ENCODE data around the gene TSPAN9. TPM values are rescaled to one million over a fixed set of nuclear protein-coding genes. Genes with fewer than 3 reads are reported as not detected.

The TSPAN9 gene
- total and polyA plus RNA-seq, 10 of the 15 experiments (the other 5 are each of a cell fraction or from before 2014, with no cell fraction given) = 0.03 to 1.0 (median 0.12) TPM; not detected in 5

DNA sequence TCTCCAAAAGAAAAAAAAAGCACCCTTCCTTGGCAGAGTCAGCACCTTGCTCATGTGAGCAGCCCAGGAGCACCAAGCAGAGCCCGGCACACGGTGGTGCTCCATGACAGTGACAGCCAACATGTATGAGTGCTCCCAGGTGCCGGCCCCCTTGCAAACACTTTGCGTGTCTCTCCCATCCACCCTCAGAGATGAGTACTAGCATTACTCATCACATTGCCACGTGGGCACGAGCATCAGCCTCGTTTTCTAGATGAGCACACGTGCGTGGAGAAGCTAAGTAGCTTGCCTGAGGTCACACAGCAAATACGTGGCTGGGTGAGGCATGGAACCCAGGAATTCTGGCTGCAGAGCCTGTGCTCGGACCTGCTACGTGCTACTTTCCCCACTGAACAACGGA lies 235.9 kb downstream of the TSPAN9 start (continued):
- no peak for TF ChIP-seq SP1 (IDR thresholded peaks at IDR 0.05; ENCODE audit: low read depth, low read length)
- no peak for TF ChIP-seq BACH1 (IDR thresholded peaks at IDR 0.05; ENCODE audit: borderline replicate concordance)

DNA sequence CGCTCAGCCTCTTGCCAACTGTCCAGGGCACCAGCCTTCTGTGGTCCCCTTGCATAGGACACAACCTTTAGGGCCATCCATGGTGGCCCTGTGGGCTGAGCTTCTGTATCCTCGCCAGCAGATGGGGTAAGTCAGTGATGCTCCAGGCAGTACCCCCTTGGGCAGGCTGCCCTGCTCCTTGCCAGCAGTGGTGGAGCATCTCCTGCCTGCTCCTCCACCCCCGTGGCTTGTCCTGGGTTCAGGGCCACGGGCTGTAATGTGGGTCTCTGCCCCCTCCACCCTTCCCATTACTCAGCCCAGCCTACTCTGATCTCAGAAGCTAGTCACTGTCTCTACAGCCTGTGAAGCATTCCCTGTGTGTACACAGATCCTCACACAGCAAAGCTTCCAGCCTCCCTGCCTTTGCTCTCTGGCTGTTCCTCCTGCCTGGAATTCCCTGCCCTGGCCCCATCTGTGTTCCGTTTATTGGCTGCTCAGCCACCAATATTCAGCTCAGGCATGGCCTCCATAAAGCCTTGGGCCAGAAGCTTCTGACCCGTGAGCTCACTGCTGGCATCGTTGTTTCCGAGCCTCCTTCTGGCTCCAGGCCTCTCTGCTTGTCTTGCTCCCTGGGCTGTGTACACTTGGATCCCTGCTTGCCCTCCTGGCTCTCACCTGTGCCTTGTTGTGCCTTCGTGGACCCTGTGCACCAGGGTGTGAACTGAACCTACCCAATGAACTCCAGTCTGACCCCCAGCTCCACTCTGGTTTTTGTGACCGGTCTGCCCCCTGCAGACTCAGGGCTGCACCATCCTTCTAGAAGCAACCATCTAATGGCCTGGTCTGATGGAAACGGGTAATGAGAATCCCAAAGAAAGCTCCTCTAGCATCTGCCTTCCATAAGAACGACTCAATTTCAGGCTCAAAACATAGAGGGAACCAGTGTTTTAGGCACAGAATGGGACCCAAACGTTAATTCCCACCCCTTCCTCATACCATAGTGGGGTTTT lies 236.8 kb downstream of the TSPAN9 start:
- FAIRE-seq (no peak), ATAC-seq (peak; percentile 91), DNase-seq (ENCODE audit: low read depth, low spot score) (no peak)
- TF ChIP-seq RAD21 (IDR thresholded peaks at IDR 0.05; ENCODE audit: insufficient read depth, low read depth, low read length) (peak; percentile 34), SMC3 (IDR thresholded peaks at IDR 0.05; ENCODE audit: borderline replicate concordance, low read length) (peak; percentile 28; the same call in 1 of the 2 replicates), NBN (IDR thresholded peaks at IDR 0.05) (no peak)
- TF ChIP-seq, protein P1, sequence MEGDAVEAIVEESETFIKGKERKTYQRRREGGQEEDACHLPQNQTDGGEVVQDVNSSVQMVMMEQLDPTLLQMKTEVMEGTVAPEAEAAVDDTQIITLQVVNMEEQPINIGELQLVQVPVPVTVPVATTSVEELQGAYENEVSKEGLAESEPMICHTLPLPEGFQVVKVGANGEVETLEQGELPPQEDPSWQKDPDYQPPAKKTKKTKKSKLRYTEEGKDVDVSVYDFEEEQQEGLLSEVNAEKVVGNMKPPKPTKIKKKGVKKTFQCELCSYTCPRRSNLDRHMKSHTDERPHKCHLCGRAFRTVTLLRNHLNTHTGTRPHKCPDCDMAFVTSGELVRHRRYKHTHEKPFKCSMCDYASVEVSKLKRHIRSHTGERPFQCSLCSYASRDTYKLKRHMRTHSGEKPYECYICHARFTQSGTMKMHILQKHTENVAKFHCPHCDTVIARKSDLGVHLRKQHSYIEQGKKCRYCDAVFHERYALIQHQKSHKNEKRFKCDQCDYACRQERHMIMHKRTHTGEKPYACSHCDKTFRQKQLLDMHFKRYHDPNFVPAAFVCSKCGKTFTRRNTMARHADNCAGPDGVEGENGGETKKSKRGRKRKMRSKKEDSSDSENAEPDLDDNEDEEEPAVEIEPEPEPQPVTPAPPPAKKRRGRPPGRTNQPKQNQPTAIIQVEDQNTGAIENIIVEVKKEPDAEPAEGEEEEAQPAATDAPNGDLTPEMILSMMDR (IDR thresholded peaks at IDR 0.05 in 2 of 3, conservative IDR thresholded peaks at IDR 0.05 in 1 of 3; ENCODE audit: control insufficient read depth in 2 of 3, extremely low read depth in 1 of 3, insufficient read depth in 1 of 3, low read depth in 3 of 3, low read length in 3 of 3) = peak; percentile 40 to 44 (median 41); a peak in 5 of 6 replicates
- Histone ChIP-seq H3K27me3 (replicated peaks in 1 of 2; ENCODE audit: control insufficient read depth in 2 of 2, insufficient read depth in 2 of 2, low read length in 1 of 2) (no peaks in the 10 kb centered on the region; a peak in 2 of 4 replicates), H3K4me2 (ENCODE audit: control insufficient read depth, insufficient read depth) (no peak overlapping the region), H3K36me3 (ENCODE audit: control insufficient read depth in 2 of 2, insufficient read depth in 2 of 2, low read length in 1 of 2) (no peaks in the 10 kb centered on the region), H3K79me2 (ENCODE audit: control insufficient read depth, insufficient read depth, low read length) (no peaks in the 10 kb centered on the region), H3K9ac (ENCODE audit: control insufficient read depth, insufficient read depth, low read length) (no peak overlapping the region), H2AFZ (ENCODE audit: control insufficient read depth, low read depth, low read length) (no peak overlapping the region), H3K27ac (ENCODE audit: control insufficient read depth, insufficient read depth) (no peak overlapping the region), H3K4me3 (no peak overlapping the region), H3K4me1 (ENCODE audit: control insufficient read depth, insufficient read depth, low read length) (no peaks in the 10 kb centered on the region), H3K9me3 (replicated peaks; ENCODE audit: control insufficient read depth, insufficient read depth, low read length) (no peaks in the 10 kb centered on the region), H4K20me1 (ENCODE audit: control insufficient read depth, insufficient read depth) (no peaks in the 10 kb centered on the region)
- 13% methylated on average over 12 of the region's 13 CpGs for WGBS (ENCODE audit: insufficient coverage, insufficient replicate concordance, low lambda C conversion rate, missing lambda C conversion rate)
- no TSS peak for BruUV-seq (replicated peaks)
- ChIA-PET CTCF (interaction anchor here (0.6 to 3.0 kb wide), 8 partner anchors 11 to 490 kb away, joined by 3 to 19 read pairs (median 4); no protein-coding TSS in a partner anchor), POLR2A (no interaction called here), RAD21 (ENCODE audit: unreplicated experiment) (interaction anchor here (0.5 to 2.4 kb wide), 4 partner anchors 11 to 490 kb away, joined by 3 to 10 read pairs (median 5); no protein-coding TSS in a partner anchor), SMC1A (ENCODE audit: uncharacterized antibody, unreplicated experiment) (interaction anchor here (1.0 to 1.6 kb wide), 4 partner anchors 12 to 490 kb away, joined by 3 to 5 read pairs (median 4); no protein-coding TSS in a partner anchor)
- intact Hi-C loops (cut with micrococcal nuclease; ENCODE audit: unreplicated experiment) = no loop called here
- in situ Hi-C loops (cut with MboI) = no loop called here
